HepG2 (cell line): ENCODE measurements around the gene SMIM36. TPM values are rescaled to one million over a fixed set of nuclear protein-coding genes. Genes with fewer than 3 reads are reported as not detected.

ENCODE experiments used
- HNF1A ChIP-seq, 2 experiments: sonication (generic) in 1 of 2; formaldehyde crosslinking in 1 of 2; IDR thresholded peaks; 2 replicates each; pipeline versions ENCODE4 v1.4.0 to v1.6.1; 2016 to 2020; ENCODE audit warnings: borderline replicate concordance in 1 of 2, low read depth in 1 of 2, mild to moderate bottlenecking in 1 of 2, missing genetic modification reagents in 1 of 2
- PAXIP1 ChIP-seq: sonication (generic); formaldehyde crosslinking; conservative IDR thresholded peaks from 2 replicates; pipeline ENCODE4 v1.4.0; 2020; ENCODE audit warnings: mild to moderate bottlenecking, missing genetic modification reagents, moderate library complexity
- PREB ChIP-seq: sonication (generic); formaldehyde crosslinking; IDR thresholded peaks from 2 replicates; pipeline ENCODE4 v1.4.0; 2020; ENCODE audit warnings: missing genetic modification reagents
- SP2 ChIP-seq: sonication (generic); formaldehyde crosslinking; IDR thresholded peaks from 2 replicates; pipeline ENCODE4 v1.5.1; 2020; ENCODE audit warnings: mild to moderate bottlenecking, missing genetic modification reagents
- ZNF281 ChIP-seq: sonication (generic); formaldehyde crosslinking; IDR thresholded peaks from 2 replicates; pipeline ENCODE4 v1.4.0; 2020; ENCODE audit warnings: missing genetic modification reagents, borderline replicate concordance
- ZNF331 ChIP-seq: sonication (generic); formaldehyde crosslinking; IDR thresholded peaks from 2 replicates; pipeline ENCODE4 v1.4.0; 2020; ENCODE audit warnings: missing genetic modification reagents
- ZXDC ChIP-seq: sonication (generic); formaldehyde crosslinking; IDR thresholded peaks from 2 replicates; pipeline ENCODE4 v1.5.0; 2020; ENCODE audit warnings: mild to moderate bottlenecking, missing genetic modification reagents
- polyA plus RNA-seq, 8 experiments: library from polyadenylated mRNA; depleted of rRNA in 3 of 8; stranded (reverse) in 7 of 8; unstranded in 1 of 8; fragments of >200 nt; fragmentation: Illumina TruSeq in 4 of 8; extraction: Trizol in 4 of 8; gene quantifications; 2 replicates each; pipeline versions ENCODE4 v1.2.1 to v1.2.3, GENCODE V29; 2011 to 2016; ENCODE audit warnings: low read depth in 4 of 8, missing spikeins in 1 of 8, mixed read lengths in 1 of 8; ENCODE audit not compliant: insufficient read depth in 1 of 8
- total RNA-seq, 5 experiments: library from RNA; depleted of rRNA; stranded (reverse); fragments of >200 nt; fragmentation: Illumina TruSeq; extraction: Trizol; gene quantifications; 2 replicates each; pipeline ENCODE4 v1.2.3, GENCODE V29; 2016; ENCODE audit warnings: low read depth in 1 of 5

Gene SMIM36
- total and polyA plus RNA-seq, 2 of the 13 experiments (the other 11 are each of a cell fraction or from before 2014, with no cell fraction given): not detected

- TF ChIP-seq HNF1A (IDR thresholded peaks at IDR 0.05; ENCODE audit: low read depth) (no peak), HNF1A (CRISPR knock-in tag; IDR thresholded peaks at IDR 0.05; ENCODE audit: borderline replicate concordance) (no peak), ZNF281 (CRISPR knock-in tag) (no peak), ZNF331 (CRISPR knock-in tag) (no peak), PAXIP1 (no peak), ZXDC (CRISPR knock-in tag) (no peak), SP2 (CRISPR knock-in tag) (no peak), PREB (CRISPR knock-in tag) (no peak)
These were observed 44.5 kb upstream of the SMIM36 start (continued) for GRCh38 chr17:55555772-55556171.
